Natural killer cell treated with Interleukin-12 subunit alpha and Interleukin-12 subunit beta and Interleukin-15 and Interleukin-18, amount 100 ng/mL, for 72 hours (primary cell): Measurements from ENCODE around the gene SPSB3. TPM values are rescaled to one million over a fixed set of nuclear protein-coding genes. Genes with fewer than 3 reads are reported as not detected.
"Not testable (repeated sequence)": the region's sequence is repeated elsewhere in the genome, so short reads cannot be mapped to it uniquely, and the experiment has no call there.

Experiments used
- ATAC-seq, 2 donors: fragments of 150-1000 bp; cut with Tn5 transposase in 1 of 2; sonication (Bioruptor Pico), chemical (Tn5 transposase) in 1 of 2; 2 replicates each; pipeline ENCODE4 v1.10.0; 2021
- DNase-seq: peaks from one replicate; pipeline ENCODE4 v3.0.0; 2022; ENCODE audit warnings: low spot score
- H3K27ac Mint-ChIP-seq, 2 donors: 1 replicate in 1 of 2; 2 replicates in 1 of 2; pipeline ENCODE4 v1.8.0; 2022; ENCODE audit warnings: mixed read lengths in 2 of 2, mild to moderate bottlenecking in 1 of 2, moderate library complexity in 1 of 2
- H3K27me3 Mint-ChIP-seq, 2 donors: 1 replicate in 1 of 2; 2 replicates in 1 of 2; pipeline ENCODE4 v1.8.0; 2022; ENCODE audit warnings: mixed read lengths in 2 of 2
- H3K36me3 Mint-ChIP-seq: one replicate; pipeline ENCODE4 v1.8.0; 2022; ENCODE audit warnings: mixed read lengths
- H3K4me1 Mint-ChIP-seq, 2 donors: 1 replicate in 1 of 2; 2 replicates in 1 of 2; pipeline ENCODE4 v1.8.0; 2022; ENCODE audit warnings: low read depth in 2 of 2, mixed read lengths in 2 of 2, mild to moderate bottlenecking in 1 of 2
- H3K4me3 Mint-ChIP-seq: one replicate; pipeline ENCODE4 v1.8.0; 2022; ENCODE audit warnings: mixed read lengths
- H3K9me3 Mint-ChIP-seq: 2 replicates; pipeline ENCODE4 v1.8.0; 2022; ENCODE audit warnings: mixed read lengths
- total RNA-seq, 2 donors: library from RNA; stranded (reverse); gene quantifications; one replicate each; pipeline ENCODE4 v1.2.3, GENCODE V29; 2022

The SPSB3 gene
- total RNA-seq, 2 donors from 2014 or later = 26.9 to 30.1 TPM

- no peaks in the 10 kb centered on the region for H3K4me1 Mint-ChIP-seq
- H3K27ac Mint-ChIP-seq = no peak overlapping the region
- ATAC-seq (no peak), DNase-seq (no peak)
- H3K27me3 Mint-ChIP-seq = no peaks in the 10 kb centered on the region
- H3K36me3 Mint-ChIP-seq = no peaks in the 10 kb centered on the region
- no peaks in the 10 kb centered on the region for H3K9me3 Mint-ChIP-seq
- no peak overlapping the region for H3K4me3 Mint-ChIP-seq
Observed at GRCh38 chr16:1745900-1746692, 36.3 kb downstream of the SPSB3 start.

DNA sequence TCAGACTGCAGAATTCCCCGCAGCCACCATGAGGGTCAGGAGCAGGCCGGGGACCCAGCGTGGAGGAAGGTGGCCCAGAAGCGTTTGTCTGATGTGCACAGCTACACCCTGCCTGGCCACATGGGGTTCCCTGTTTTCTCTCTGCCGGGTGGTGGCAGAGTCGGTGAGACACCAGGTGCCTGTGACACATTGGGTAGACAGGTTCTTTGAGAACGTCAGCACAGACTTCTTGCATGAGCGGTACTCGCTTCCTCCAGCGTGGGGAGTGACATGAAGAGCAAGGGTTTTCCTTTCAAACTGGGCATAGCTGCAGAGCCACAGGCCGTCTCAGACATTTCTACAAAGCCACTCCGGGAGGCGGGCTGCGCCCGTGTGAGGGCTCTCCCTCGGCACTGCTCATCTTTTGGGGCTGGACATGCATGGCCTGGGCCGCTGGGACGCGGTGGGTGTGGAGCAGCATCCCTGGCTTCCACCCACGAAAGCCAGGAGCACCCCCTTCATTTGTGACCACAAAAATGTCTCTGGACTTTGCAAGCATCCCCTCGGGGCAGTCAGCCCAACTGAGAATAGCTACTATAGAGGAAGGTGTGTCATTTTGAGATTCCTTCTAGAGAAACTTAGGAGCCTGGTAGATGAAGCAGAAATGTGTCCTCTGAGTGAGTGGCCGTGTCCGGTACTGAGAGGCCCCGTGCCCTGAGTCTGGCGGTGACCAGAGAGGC lies 37.0 kb downstream of the SPSB3 start:
- no peaks in the 10 kb centered on the region for H3K9me3 Mint-ChIP-seq
- H3K27me3 Mint-ChIP-seq = no peaks in the 10 kb centered on the region
- ATAC-seq (no peak), DNase-seq (no peak)
- H3K36me3 Mint-ChIP-seq = no peaks in the 10 kb centered on the region
- no peak overlapping the region for H3K27ac Mint-ChIP-seq
- no peaks in the 10 kb centered on the region for H3K4me1 Mint-ChIP-seq
- no peak overlapping the region for H3K4me3 Mint-ChIP-seq

DNA sequence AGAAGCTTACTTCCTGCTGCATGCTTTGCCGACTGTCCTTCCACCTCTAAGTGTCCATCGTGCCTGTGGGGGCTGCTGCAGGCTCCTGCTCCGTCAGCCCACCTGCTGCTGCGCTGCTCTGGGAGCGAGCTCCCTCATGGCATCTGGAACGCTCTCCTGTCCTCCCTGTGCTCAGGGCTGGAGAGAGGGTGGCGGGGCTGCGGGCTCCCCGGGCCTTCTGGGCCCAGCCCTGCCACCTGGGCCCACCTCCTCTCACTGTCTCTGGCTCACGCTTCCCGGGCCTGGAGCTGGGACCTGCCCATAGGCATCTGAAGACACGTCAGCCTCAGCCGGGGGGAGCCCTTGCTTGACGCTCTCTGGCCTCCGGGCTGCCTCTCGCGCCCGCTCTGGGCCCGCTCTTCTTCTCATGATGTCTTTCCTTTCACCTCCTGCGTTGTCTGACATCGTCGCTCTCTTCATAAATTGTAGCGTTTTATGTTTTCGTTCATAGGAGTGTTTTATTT lies 38.0 kb downstream of the SPSB3 start:
- DNase-seq (no peak), ATAC-seq (no peak)
- Mint-ChIP-seq H3K9me3 (no peaks in the 10 kb centered on the region), H3K27ac (no peak overlapping the region), H3K4me1 (no peaks in the 10 kb centered on the region), H3K27me3 (no peaks in the 10 kb centered on the region), H3K4me3 (no peak overlapping the region), H3K36me3 (no peaks in the 10 kb centered on the region)

DNA sequence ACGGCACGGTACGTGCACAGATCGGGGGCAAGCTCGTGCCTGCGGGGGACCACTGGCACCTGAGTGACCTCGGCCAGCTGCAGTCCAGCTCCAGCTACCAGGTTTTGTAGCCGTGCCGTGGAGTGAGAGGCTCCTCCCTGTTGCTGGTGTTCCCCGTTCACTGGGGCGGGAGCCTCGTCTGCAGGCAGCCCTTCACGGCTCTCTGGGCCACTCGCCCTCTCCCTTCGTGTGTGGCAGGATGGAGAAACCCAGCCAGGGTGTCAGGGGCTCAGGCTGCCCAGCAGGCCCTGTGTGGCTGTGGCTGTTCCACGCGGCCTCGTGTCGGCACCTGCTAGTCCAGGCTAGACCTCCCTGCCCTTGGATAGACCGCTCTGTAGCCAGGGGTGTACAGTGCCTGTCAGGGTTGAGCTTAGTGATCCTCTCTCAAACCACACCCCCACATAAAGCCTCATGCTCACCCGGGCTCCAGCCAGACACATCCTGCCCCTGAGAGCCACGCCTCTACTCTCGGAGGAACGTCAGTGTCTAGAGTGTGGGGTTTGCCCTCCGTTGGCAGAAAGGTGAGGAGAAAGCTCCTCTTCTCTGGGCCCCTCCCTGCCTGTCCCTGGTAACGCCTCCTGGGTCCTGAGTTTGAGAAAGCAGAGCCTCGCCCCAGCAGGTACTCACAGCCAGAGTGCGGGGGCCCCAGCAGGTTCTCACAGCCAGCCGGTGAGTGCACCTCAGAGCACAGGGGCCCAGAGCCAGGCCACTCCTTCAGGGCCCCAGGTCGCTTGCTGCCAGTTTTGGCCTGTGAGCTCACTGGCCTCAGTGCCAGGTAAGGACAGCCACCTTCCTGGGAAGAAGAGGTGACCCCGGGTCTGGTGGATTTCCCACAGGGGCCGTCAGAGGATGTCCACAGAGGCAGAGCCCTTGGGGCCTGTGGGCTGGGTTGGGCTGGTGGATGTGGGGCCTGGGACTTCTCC lies 38.7 kb downstream of the SPSB3 start:
- Mint-ChIP-seq H3K4me1 (no peaks in the 10 kb centered on the region), H3K36me3 (no peaks in the 10 kb centered on the region), H3K4me3 (no peak overlapping the region), H3K9me3 (no peaks in the 10 kb centered on the region), H3K27ac (no peak overlapping the region), H3K27me3 (no peaks in the 10 kb centered on the region)
- ATAC-seq (no peak), DNase-seq (no peak)

GRCh38 chr16:1741553-1742165 lies 40.7 kb downstream of the SPSB3 start:
- Mint-ChIP-seq H3K4me1 (no peaks in the 10 kb centered on the region), H3K4me3 (no peak overlapping the region)

GRCh38 chr16:1740781-1741490 lies 41.4 kb downstream of the SPSB3 start:
- no peak overlapping the region for H3K4me3 Mint-ChIP-seq
- no peak overlapping the region for H3K27ac Mint-ChIP-seq
- no peaks in the 10 kb centered on the region for H3K36me3 Mint-ChIP-seq
- ATAC-seq = no peak
- DNase-seq = no peak
- no peaks in the 10 kb centered on the region for H3K27me3 Mint-ChIP-seq
- no peaks in the 10 kb centered on the region for H3K9me3 Mint-ChIP-seq
- no peaks in the 10 kb centered on the region for H3K4me1 Mint-ChIP-seq

More at GRCh38 chr16:1741553-1742165, 40.7 kb downstream of the SPSB3 start:
- Mint-ChIP-seq H3K36me3 (no peaks in the 10 kb centered on the region), H3K27me3 (no peaks in the 10 kb centered on the region), H3K27ac (no peak overlapping the region), H3K9me3 (no peaks in the 10 kb centered on the region)
- peak in 1 of 2 donors; percentile 21 for ATAC-seq
- no peak for DNase-seq

GRCh38 chr16:1740234-1740633 lies 42.1 kb downstream of the SPSB3 start:
- no peaks in the 10 kb centered on the region for H3K36me3 Mint-ChIP-seq
- peak in 1 of 2 donors; percentile 37 for ATAC-seq
- no peaks in the 10 kb centered on the region for H3K27me3 Mint-ChIP-seq
- no peak overlapping the region for H3K4me3 Mint-ChIP-seq
- no peaks in the 10 kb centered on the region for H3K9me3 Mint-ChIP-seq
- DNase-seq = no peak
- H3K27ac Mint-ChIP-seq = no peak overlapping the region
- H3K4me1 Mint-ChIP-seq = no peaks in the 10 kb centered on the region

GRCh38 chr16:1734816-1735215 lies 47.6 kb downstream of the SPSB3 start:
- Mint-ChIP-seq H3K4me3 (no peak overlapping the region), H3K27ac (no peak overlapping the region), H3K4me1 (no peaks in the 10 kb centered on the region), H3K36me3 (no peaks in the 10 kb centered on the region), H3K9me3 (no peaks in the 10 kb centered on the region), H3K27me3 (no peaks in the 10 kb centered on the region)
- ATAC-seq = no peak
- DNase-seq = no peak

GRCh38 chr16:1734123-1734522 lies 48.2 kb downstream of the SPSB3 start:
- no peaks in the 10 kb centered on the region for H3K9me3 Mint-ChIP-seq
- no peaks in the 10 kb centered on the region for H3K27me3 Mint-ChIP-seq
- H3K27ac Mint-ChIP-seq = no peak overlapping the region
- H3K4me1 Mint-ChIP-seq = no peaks in the 10 kb centered on the region
- no peak overlapping the region for H3K4me3 Mint-ChIP-seq
- ATAC-seq (no peak), DNase-seq (no peak)
- no peaks in the 10 kb centered on the region for H3K36me3 Mint-ChIP-seq

- not testable (repeated sequence) for H3K4me1 Mint-ChIP-seq, DNase-seq, H3K27ac Mint-ChIP-seq, ATAC-seq, H3K9me3 Mint-ChIP-seq, H3K27me3 Mint-ChIP-seq, H3K36me3 Mint-ChIP-seq, H3K4me3 Mint-ChIP-seq
Observed at GRCh38 chr16:1732551-1732987, 49.8 kb downstream of the SPSB3 start.

GRCh38 chr16:1732071-1732470 lies 50.3 kb downstream of the SPSB3 start:
- DNase-seq (no peak), ATAC-seq (no peak)
- H3K27me3 Mint-ChIP-seq = no peaks in the 10 kb centered on the region
- H3K4me1 Mint-ChIP-seq = peaks cover 3 to 5% of the 10 kb centered on the region in 2 donors
- H3K4me3 Mint-ChIP-seq = no peak overlapping the region
- no peaks in the 10 kb centered on the region for H3K9me3 Mint-ChIP-seq
- H3K36me3 Mint-ChIP-seq = no peaks in the 10 kb centered on the region
- no peak overlapping the region for H3K27ac Mint-ChIP-seq

DNA sequence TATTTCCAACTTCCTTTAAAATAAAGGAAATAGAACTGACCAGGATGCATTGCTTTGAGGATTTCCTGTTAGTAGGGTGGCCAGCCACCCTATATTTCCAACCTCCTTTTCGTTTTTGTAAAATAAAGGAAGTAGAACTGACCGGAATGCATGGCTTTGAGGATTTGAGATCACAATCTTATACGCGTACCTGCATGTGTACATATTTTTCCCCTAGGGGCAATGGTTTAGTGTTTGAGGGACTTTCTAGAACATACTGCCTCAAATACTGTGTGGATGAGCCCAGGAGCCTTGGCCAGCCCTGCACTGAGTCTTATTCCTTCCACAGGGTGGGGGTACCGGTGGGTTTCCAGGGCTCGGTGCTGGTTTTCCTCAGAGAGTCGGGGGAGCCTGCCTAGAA lies 50.8 kb downstream of the SPSB3 start:
- no peak overlapping the region for H3K27ac Mint-ChIP-seq
- no peaks in the 10 kb centered on the region for H3K27me3 Mint-ChIP-seq
- no peak for DNase-seq
- no peak for ATAC-seq
- H3K4me1 Mint-ChIP-seq = peaks cover 7 to 8% of the 10 kb centered on the region in 2 donors
- no peaks in the 10 kb centered on the region for H3K36me3 Mint-ChIP-seq
- no peak overlapping the region for H3K4me3 Mint-ChIP-seq
- no peaks in the 10 kb centered on the region for H3K9me3 Mint-ChIP-seq

GRCh38 chr16:1731073-1731472 lies 51.3 kb downstream of the SPSB3 start:
- Mint-ChIP-seq H3K4me3 (no peak overlapping the region), H3K9me3 (no peaks in the 10 kb centered on the region), H3K4me1 (peaks cover 7 to 8% of the 10 kb centered on the region in 2 donors), H3K36me3 (no peaks in the 10 kb centered on the region), H3K27me3 (no peaks in the 10 kb centered on the region), H3K27ac (no peak overlapping the region)
- ATAC-seq (no peak), DNase-seq (no peak)
